WTC11 (cell line): ENCODE results near the gene TSEN54. TPM values are rescaled to one million over a fixed set of nuclear protein-coding genes. Genes with fewer than 3 reads are reported as not detected.

ENCODE experiments used
- ATAC-seq: fragments of 200-7000 bp; cut with Tn5 transposase; 2 replicates; pipeline ENCODE4 v1.10.0; 2021; ENCODE audit warnings: mild to moderate bottlenecking, moderate library complexity
- CTCF ChIA-PET: fragments of 300-600 bp; sonication (Branson Sonifier 250); formaldehyde crosslinking; loops from one replicate; lab custom pipeline; 2021; ENCODE audit warnings: antibody characterized with exemption; lab: Charles Lee
- POLR2A ChIA-PET: fragments of 350-600 bp; sonication (Branson Sonifier 250); formaldehyde crosslinking; loops from one replicate; lab custom pipeline; 2021; ENCODE audit warnings: antibody characterized with exemption; lab: Charles Lee
- DNase-seq: peaks from one replicate; pipeline ENCODE4 v3.0.0; 2021; ENCODE audit warnings: low spot score
- H3K27ac Mint-ChIP-seq: 2 replicates; pipeline ENCODE4 v1.8.0; 2021; ENCODE audit warnings: mixed read lengths
- H3K27me3 Mint-ChIP-seq: 2 replicates; pipeline ENCODE4 v1.8.0; 2021; ENCODE audit warnings: low read depth, mild to moderate bottlenecking, moderate library complexity, mixed read lengths
- H3K36me3 Mint-ChIP-seq: 2 replicates; pipeline ENCODE4 v1.8.0; 2021; ENCODE audit warnings: mixed read lengths
- H3K4me1 Mint-ChIP-seq: 2 replicates; pipeline ENCODE4 v1.8.0; 2022; ENCODE audit warnings: mixed read lengths
- H3K4me3 Mint-ChIP-seq: 2 replicates; pipeline ENCODE4 v1.8.0; 2021; ENCODE audit warnings: mild to moderate bottlenecking, moderate library complexity, mixed read lengths
- H3K9me3 Mint-ChIP-seq: 2 replicates; pipeline ENCODE4 v1.8.0; 2021; ENCODE audit warnings: mixed read lengths
- CREB1 ChIP-seq: sonication (generic); formaldehyde crosslinking; IDR thresholded peaks from 2 replicates; pipeline ENCODE4 v1.8.0; 2023; ENCODE audit warnings: mild to moderate bottlenecking, missing genetic modification reagents
- E2F4 ChIP-seq: sonication (generic); formaldehyde crosslinking; IDR thresholded peaks from 2 replicates; pipeline ENCODE4 v1.8.1; 2022; ENCODE audit warnings: low read depth, mild to moderate bottlenecking, moderate library complexity, missing genetic modification reagents, borderline replicate concordance
- ELF4 ChIP-seq: sonication (generic); formaldehyde crosslinking; IDR thresholded peaks from 2 replicates; pipeline ENCODE4 v1.8.1; 2022; ENCODE audit warnings: low read depth, mild to moderate bottlenecking, moderate library complexity, missing genetic modification reagents
- EMX1 ChIP-seq: fragments of 250-450 bp; sonication (Bioruptor Pico); IDR thresholded peaks from 2 replicates; pipeline ENCODE4 v1.8.0; 2021; ENCODE audit warnings: mild to moderate bottlenecking
- FOXJ3 ChIP-seq: sonication (generic); formaldehyde crosslinking; IDR thresholded peaks from 2 replicates; pipeline ENCODE4 v1.9.0; 2021; ENCODE audit warnings: missing genetic modification reagents, mild to moderate bottlenecking, borderline replicate concordance
- FOXK1 ChIP-seq: sonication (generic); formaldehyde crosslinking; IDR thresholded peaks from 2 replicates; pipeline ENCODE4 v1.8.0; 2022; ENCODE audit warnings: mild to moderate bottlenecking, moderate library complexity, missing genetic modification reagents
- GTF2I ChIP-seq: fragments of 250-450 bp; sonication (Bioruptor Pico); conservative IDR thresholded peaks from 2 replicates; pipeline ENCODE4 v1.4.0; 2021; ENCODE audit warnings: mild to moderate bottlenecking
- HMGA2 ChIP-seq: fragments of 250-450 bp; sonication (Bioruptor Pico); IDR thresholded peaks from 2 replicates; pipeline ENCODE4 v1.4.0; 2021; ENCODE audit warnings: mild to moderate bottlenecking, moderate library complexity
- IRF1 ChIP-seq: sonication (generic); formaldehyde crosslinking; IDR thresholded peaks from 2 replicates; pipeline ENCODE4 v1.8.0; 2023; ENCODE audit warnings: missing genetic modification reagents
- IRF2 ChIP-seq: sonication (generic); formaldehyde crosslinking; IDR thresholded peaks from 2 replicates; pipeline ENCODE4 v1.8.0; 2022; ENCODE audit warnings: low read depth, missing genetic modification reagents, borderline replicate concordance
- NFYB ChIP-seq: sonication (generic); formaldehyde crosslinking; conservative IDR thresholded peaks from 2 replicates; pipeline ENCODE4 v1.8.0; 2022; ENCODE audit warnings: low read depth, missing genetic modification reagents
- NR1H2 ChIP-seq: sonication (generic); formaldehyde crosslinking; IDR thresholded peaks from 2 replicates; pipeline ENCODE4 v1.9.0; 2021; ENCODE audit warnings: mild to moderate bottlenecking, moderate library complexity, missing genetic modification reagents
- NR3C1 ChIP-seq: sonication (generic); formaldehyde crosslinking; conservative IDR thresholded peaks from 2 replicates; pipeline ENCODE4 v1.8.1; 2023; ENCODE audit warnings: low read depth, mild to moderate bottlenecking, missing genetic modification reagents
- PRDM15 ChIP-seq: sonication (generic); formaldehyde crosslinking; IDR thresholded peaks from 2 replicates; pipeline ENCODE4 v1.8.0; 2022; ENCODE audit warnings: missing genetic modification reagents
- RORB ChIP-seq: fragments of 250-450 bp; sonication (Bioruptor Pico); IDR thresholded peaks from 2 replicates; pipeline ENCODE4 v1.9.0; 2021; ENCODE audit warnings: mild to moderate bottlenecking
- SOX15 ChIP-seq: fragments of 250-450 bp; sonication (Bioruptor Pico); IDR thresholded peaks from 2 replicates; pipeline ENCODE4 v1.9.0; 2021; ENCODE audit warnings: mild to moderate bottlenecking
- TCF7 ChIP-seq: sonication (generic); formaldehyde crosslinking; IDR thresholded peaks from 2 replicates; pipeline ENCODE4 v1.8.0; 2022; ENCODE audit warnings: mild to moderate bottlenecking, low read depth, missing genetic modification reagents, moderate library complexity
- TP53 ChIP-seq: sonication (generic); formaldehyde crosslinking; IDR thresholded peaks from 2 replicates; pipeline ENCODE4 v1.8.1; 2023; ENCODE audit warnings: mild to moderate bottlenecking, missing genetic modification reagents
- ZNF138 ChIP-seq: sonication (generic); formaldehyde crosslinking; conservative IDR thresholded peaks from 2 replicates; pipeline ENCODE4 v1.8.1; 2022; ENCODE audit warnings: mild to moderate bottlenecking, moderate library complexity, missing genetic modification reagents
- total RNA-seq: library from RNA; stranded (reverse); gene quantifications from 3 replicates; pipeline ENCODE4 v1.2.3, GENCODE V29; 2021
- TF ChIP-seq, protein P1 (sequence below): sonication (generic); formaldehyde crosslinking; IDR thresholded peaks from 2 replicates; pipeline ENCODE4 v1.8.1; 2022; ENCODE audit warnings: missing genetic modification reagents, borderline replicate concordance
- TF ChIP-seq, protein P2 (sequence below): fragments of 250-450 bp; sonication (Bioruptor Pico); IDR thresholded peaks from 2 replicates; pipeline ENCODE4 v1.9.0; 2021; ENCODE audit warnings: mild to moderate bottlenecking

Gene TSEN54
- total RNA-seq, 1 experiment from 2014 or later: 53.4 TPM

DNA sequence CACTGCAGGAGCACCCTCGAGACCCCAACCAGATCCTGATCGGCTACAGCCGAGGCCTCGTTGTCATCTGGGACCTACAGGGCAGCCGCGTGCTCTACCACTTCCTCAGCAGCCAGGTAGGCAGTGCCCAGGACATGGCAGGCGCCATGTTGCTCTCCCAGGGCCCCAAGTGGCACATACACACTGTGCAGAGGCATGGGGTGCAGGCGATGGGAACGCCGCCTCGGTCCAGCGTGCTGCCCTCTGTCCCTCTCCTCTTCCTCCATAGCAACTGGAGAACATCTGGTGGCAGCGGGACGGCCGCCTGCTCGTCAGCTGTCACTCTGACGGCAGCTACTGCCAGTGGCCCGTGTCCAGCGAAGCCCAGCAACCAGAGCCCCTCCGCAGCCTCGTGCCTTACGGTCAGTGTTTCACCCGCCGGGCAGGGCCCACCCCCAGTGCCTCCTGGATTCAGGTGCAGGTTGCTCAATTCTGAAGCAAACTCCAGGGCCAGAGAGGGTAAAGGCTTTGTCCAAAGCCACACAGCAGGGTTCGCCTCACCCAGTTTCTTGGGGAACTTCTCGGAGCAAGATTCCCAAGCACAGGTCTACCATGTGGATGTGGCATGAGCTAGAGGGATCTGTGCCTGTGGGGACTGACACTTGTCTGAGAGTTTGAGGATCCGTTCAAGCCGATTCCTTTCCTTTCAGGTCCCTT lies 46.9 kb downstream of the TSEN54 start:
- no peaks in the 10 kb centered on the region for H3K27me3 Mint-ChIP-seq
- DNase-seq (no peak), ATAC-seq (no peak)
- CTCF ChIA-PET: interaction anchor here (0.6 kb wide), 1 partner anchor 51 kb away, joined by 5 read pairs; no protein-coding TSS in a partner anchor
- no peak for TF ChIP-seq E2F4 (CRISPR knock-in tag)
- no peak for TF ChIP-seq TCF7 (CRISPR knock-in tag)
- TF ChIP-seq, protein P1, sequence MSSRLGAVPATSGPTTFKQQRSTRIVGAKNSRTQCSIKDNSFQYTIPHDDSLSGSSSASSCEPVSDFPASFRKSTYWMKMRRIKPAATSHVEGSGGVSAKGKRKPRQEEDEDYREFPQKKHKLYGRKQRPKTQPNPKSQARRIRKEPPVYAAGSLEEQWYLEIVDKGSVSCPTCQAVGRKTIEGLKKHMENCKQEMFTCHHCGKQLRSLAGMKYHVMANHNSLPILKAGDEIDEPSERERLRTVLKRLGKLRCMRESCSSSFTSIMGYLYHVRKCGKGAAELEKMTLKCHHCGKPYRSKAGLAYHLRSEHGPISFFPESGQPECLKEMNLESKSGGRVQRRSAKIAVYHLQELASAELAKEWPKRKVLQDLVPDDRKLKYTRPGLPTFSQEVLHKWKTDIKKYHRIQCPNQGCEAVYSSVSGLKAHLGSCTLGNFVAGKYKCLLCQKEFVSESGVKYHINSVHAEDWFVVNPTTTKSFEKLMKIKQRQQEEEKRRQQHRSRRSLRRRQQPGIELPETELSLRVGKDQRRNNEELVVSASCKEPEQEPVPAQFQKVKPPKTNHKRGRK (CRISPR knock-in tag): no peak
- TF ChIP-seq, protein P2, sequence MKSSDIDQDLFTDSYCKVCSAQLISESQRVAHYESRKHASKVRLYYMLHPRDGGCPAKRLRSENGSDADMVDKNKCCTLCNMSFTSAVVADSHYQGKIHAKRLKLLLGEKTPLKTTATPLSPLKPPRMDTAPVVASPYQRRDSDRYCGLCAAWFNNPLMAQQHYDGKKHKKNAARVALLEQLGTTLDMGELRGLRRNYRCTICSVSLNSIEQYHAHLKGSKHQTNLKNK (CRISPR knock-in tag): no peak
- no peak for TF ChIP-seq CREB1 (CRISPR knock-in tag)
- TF ChIP-seq NR3C1 (CRISPR knock-in tag): no peak
- no peak for TF ChIP-seq HMGA2
- no peak for TF ChIP-seq FOXK1 (CRISPR knock-in tag)
- POLR2A ChIA-PET: no interaction called here
- no peaks in the 10 kb centered on the region for H3K9me3 Mint-ChIP-seq
- H3K4me3 Mint-ChIP-seq: no peak overlapping the region
- H3K27ac Mint-ChIP-seq: no peak overlapping the region
- H3K36me3 Mint-ChIP-seq: no peaks in the 10 kb centered on the region; the same call in 1 of the 2 replicates
- no peaks in the 10 kb centered on the region for H3K4me1 Mint-ChIP-seq

DNA sequence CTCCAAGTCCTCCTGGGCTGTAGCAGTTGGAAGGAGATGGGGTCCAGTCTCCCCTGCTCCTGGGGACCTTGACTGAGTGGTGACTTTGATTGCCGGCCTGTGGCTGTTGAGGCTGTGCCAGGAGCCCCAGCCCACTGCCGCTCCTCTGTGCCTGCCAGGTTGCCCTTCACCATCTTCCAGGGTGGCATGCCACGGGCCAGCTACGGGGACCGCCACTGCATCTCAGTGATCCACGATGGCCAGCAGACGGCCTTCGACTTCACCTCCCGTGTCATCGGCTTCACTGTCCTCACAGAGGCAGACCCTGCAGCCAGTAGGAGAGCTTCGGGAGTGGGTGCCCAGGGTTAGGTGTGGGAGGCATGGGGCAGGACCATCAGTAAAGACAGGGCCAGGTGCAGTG lies 47.9 kb downstream of the TSEN54 start:
- POLR2A ChIA-PET: no interaction called here
- Mint-ChIP-seq H3K4me3 (no peak overlapping the region), H3K9me3 (no peaks in the 10 kb centered on the region), H3K4me1 (no peaks in the 10 kb centered on the region), H3K36me3 (no peaks in the 10 kb centered on the region; the same call in 1 of the 2 replicates), H3K27ac (no peak overlapping the region), H3K27me3 (no peaks in the 10 kb centered on the region)
- ATAC-seq (no peak), DNase-seq (no peak)
- CTCF ChIA-PET: no interaction called here
- TF ChIP-seq ELF4 (CRISPR knock-in tag) (no peak), SOX15 (CRISPR knock-in tag) (no peak), EMX1 (CRISPR knock-in tag) (no peak), FOXJ3 (CRISPR knock-in tag) (no peak), PRDM15 (CRISPR knock-in tag) (no peak), ZNF138 (no peak), TP53 (CRISPR knock-in tag) (no peak), IRF1 (CRISPR knock-in tag) (no peak), RORB (CRISPR knock-in tag) (no peak), NR1H2 (no peak), IRF2 (no peak), HMGA2 (no peak), NFYB (CRISPR knock-in tag) (no peak), GTF2I (CRISPR knock-in tag) (no peak), E2F4 (CRISPR knock-in tag) (no peak)
- TF ChIP-seq, protein P2 (CRISPR knock-in tag): no peak
